Measurements from ENCODE around the gene AP4M1. TPM values are rescaled to one million over a fixed set of nuclear protein-coding genes. Genes with fewer than 3 reads are reported as not detected.

AP4M1 gene
- total and polyA plus RNA-seq, 10 of the 15 experiments (the other 5 are each of a cell fraction or from before 2014, with no cell fraction given): 0.77 to 16.1 (median 13.0) TPM

DNA sequence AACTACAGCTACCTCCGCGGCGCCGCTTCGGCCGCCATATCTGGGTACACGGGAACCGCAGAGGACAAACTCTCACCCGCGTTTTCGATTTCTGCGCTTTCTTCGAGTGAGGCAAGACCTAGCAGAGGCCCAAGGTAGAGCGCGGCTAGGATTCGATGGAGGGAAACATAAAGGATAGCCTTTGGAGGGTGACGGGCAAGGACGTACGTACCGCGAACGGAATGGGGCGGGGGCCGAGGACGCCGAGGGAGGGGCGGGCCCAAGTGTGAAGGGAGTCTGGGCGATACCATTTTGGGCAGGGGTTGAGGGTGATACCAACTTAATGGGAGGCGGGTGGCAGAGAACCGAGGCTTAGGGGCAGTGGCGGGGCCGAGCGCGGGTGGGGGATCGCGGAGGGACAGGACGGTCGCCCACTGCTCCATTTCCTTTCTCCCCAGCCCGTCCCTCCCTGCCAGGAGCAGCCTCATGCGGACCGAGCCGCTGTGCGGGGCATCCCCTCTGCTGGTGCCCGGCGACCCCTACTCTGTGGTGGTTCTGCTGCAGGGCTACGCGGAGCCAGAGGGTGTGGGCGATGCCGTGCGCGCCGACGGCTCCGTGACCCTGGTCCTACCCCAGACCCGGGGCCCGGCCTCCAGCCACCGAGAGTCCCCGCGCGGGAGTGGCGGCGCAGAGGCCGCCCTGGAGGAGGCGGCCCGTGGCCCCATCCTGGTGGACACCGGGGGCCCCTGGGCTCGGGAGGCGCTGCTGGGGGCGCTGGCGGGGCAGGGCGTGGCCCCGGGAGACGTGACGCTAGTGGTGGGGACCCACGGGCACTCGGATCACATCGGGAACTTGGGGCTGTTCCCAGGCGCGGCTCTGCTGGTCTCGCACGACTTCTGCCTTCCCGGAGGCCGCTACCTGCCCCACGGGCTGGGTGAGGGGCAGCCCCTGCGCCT lies 25.8 kb downstream of the AP4M1 start, which contains the start of gene MBLAC1 (continued):
- TF ChIP-seq CUX1 (IDR thresholded peaks at IDR 0.05; ENCODE audit: insufficient replicate concordance, low read depth, low read length) (no peak), MEF2B (IDR thresholded peaks at IDR 0.05; ENCODE audit: partially characterized antibody, poor library complexity, severe bottlenecking) (no peak), GATAD2B (conservative IDR thresholded peaks at IDR 0.05; ENCODE audit: low read depth) (peak; percentile 83; the same call in 1 of the 2 replicates), FOS (IDR thresholded peaks at IDR 0.05; ENCODE audit: borderline replicate concordance, extremely low read depth, insufficient read length) (no peak), BCL3 (IDR thresholded peaks at IDR 0.05; ENCODE audit: borderline replicate concordance, insufficient read depth, low read depth, low read length, poor library complexity, severe bottlenecking) (no peak), POU2F2 (IDR thresholded peaks at IDR 0.05; ENCODE audit: borderline replicate concordance, low read depth, low read length) (peak; percentile 25; the same call in 1 of the 3 replicates), RCOR1 (conservative IDR thresholded peaks at IDR 0.05; ENCODE audit: low read depth, low read length) (no peak), E2F4 (IDR thresholded peaks at IDR 0.05; ENCODE audit: low read depth, low read length) (no peak), RAD51 (IDR thresholded peaks at IDR 0.05) (no peak), MTA2 (IDR thresholded peaks at IDR 0.05; ENCODE audit: low read depth) (no peak), EP300 (IDR thresholded peaks at IDR 0.05; ENCODE audit: borderline replicate concordance in 1 of 2, control insufficient read depth in 1 of 2, low read depth in 2 of 2, low read length in 2 of 2) (no peak; a peak in 1 of 4 replicates)
- TF ChIP-seq, protein P1, sequence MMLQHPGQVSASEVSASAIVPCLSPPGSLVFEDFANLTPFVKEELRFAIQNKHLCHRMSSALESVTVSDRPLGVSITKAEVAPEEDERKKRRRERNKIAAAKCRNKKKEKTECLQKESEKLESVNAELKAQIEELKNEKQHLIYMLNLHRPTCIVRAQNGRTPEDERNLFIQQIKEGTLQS (IDR thresholded peaks at IDR 0.05; ENCODE audit: borderline replicate concordance, extremely low read depth, low read depth, low read length): no peak
- TF ChIP-seq, protein P2, sequence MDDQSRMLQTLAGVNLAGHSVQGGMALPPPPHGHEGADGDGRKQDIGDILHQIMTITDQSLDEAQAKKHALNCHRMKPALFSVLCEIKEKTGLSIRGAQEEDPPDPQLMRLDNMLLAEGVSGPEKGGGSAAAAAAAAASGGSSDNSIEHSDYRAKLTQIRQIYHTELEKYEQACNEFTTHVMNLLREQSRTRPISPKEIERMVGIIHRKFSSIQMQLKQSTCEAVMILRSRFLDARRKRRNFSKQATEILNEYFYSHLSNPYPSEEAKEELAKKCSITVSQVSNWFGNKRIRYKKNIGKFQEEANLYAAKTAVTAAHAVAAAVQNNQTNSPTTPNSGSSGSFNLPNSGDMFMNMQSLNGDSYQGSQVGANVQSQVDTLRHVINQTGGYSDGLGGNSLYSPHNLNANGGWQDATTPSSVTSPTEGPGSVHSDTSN (IDR thresholded peaks at IDR 0.05; ENCODE audit: insufficient replicate concordance, low read depth, low read length): peak; percentile 21
